Mesenteric fat pad (tissue), 1 donor: ENCODE data around the gene DNMT3A. TPM values are rescaled to one million over a fixed set of nuclear protein-coding genes. Genes with fewer than 3 reads are reported as not detected.
A peak's percentile ranks its signal among the peaks of the same experiment; 100 is the strongest.

Experiments
- DNase-seq: peaks from one replicate; pipeline ENCODE4 v3.0.0-alpha.2; 2020; ENCODE audit warnings: low spot score
- total RNA-seq: library from RNA; stranded (reverse); fragmentation: NEBNext Ultra II Directional; extraction: Animal tissue kit (Norgen Biotek cat#: 25700); gene quantifications from one replicate; pipeline ENCODE4 v1.2.1, GENCODE V29; 2021
- donor health status: DM: yes; HTN: yes; CAD: no.

DNMT3A gene
- total RNA-seq, 1 donor from 2014 or later, result 24.4 TPM

- peak; percentile 76 for DNase-seq
Measured at GRCh38 chr2:25373269-25373981, 31.7 kb upstream of the DNMT3A start.

GRCh38 chr2:25372405-25373268, 30.9 kb upstream of the DNMT3A start:
- peak; percentile 64 for DNase-seq

- peak; percentile 69 for DNase-seq
Measured at GRCh38 chr2:25371253-25372241, 29.8 kb upstream of the DNMT3A start.

GRCh38 chr2:25369876-25370275, 28.2 kb upstream of the DNMT3A start:
- DNase-seq, result peak; percentile 59

- DNase-seq, result peak; percentile 28
Measured at GRCh38 chr2:25369439-25369838, 27.7 kb upstream of the DNMT3A start.

GRCh38 chr2:25368660-25369059, 26.9 kb upstream of the DNMT3A start:
- no peak for DNase-seq

GRCh38 chr2:25367296-25367695, 25.6 kb upstream of the DNMT3A start:
- no peak for DNase-seq

- DNase-seq, result no peak
Measured at GRCh38 chr2:25366629-25367028, 24.9 kb upstream of the DNMT3A start.

- DNase-seq, result no peak
Measured at GRCh38 chr2:25365241-25365640, 23.5 kb upstream of the DNMT3A start.

GRCh38 chr2:25363733-25364132, 22.0 kb upstream of the DNMT3A start:
- DNase-seq, result no peak

GRCh38 chr2:25362434-25363145, 20.9 kb upstream of the DNMT3A start:
- DNase-seq, result no peak

- peak; percentile 98 for DNase-seq
Measured at GRCh38 chr2:25362049-25362433, 20.3 kb upstream of the DNMT3A start.

GRCh38 chr2:25361261-25362048, 19.7 kb upstream of the DNMT3A start:
- DNase-seq, result no peak

- no peak for DNase-seq
Measured at GRCh38 chr2:25358836-25359235, 17.1 kb upstream of the DNMT3A start.

GRCh38 chr2:25358249-25358815, 16.6 kb upstream of the DNMT3A start:
- DNase-seq, result no peak

- DNase-seq, result no peak
Measured at GRCh38 chr2:25356088-25356487, 14.4 kb upstream of the DNMT3A start.

GRCh38 chr2:25355270-25355669, 13.5 kb upstream of the DNMT3A start:
- DNase-seq, result no peak

GRCh38 chr2:25354116-25354515, 12.4 kb upstream of the DNMT3A start:
- DNase-seq, result no peak

GRCh38 chr2:25349397-25349796, 7.7 kb upstream of the DNMT3A start:
- no peak for DNase-seq
